Activated T-helper 1 cell treated with Interleukin-2 at 50 U/mL for 16 hours (primary cell): Measurements from ENCODE around the gene MIF4GD.
"Not testable (repeated sequence)": the region's sequence is repeated elsewhere in the genome, so short reads cannot be mapped to it uniquely, and the experiment has no call there.

Experiments
- DNase-seq: peaks from one replicate; pipeline ENCODE4 v3.0.0-alpha.2; 2020; ENCODE audit warnings: low read depth

Gene MIF4GD

GRCh38 chr17:75270966-75271232 lies at the start of gene MIF4GD:
MIF4GD (minus strand) TSS chr17:75271231; CDS start chr17:75270195, 1,036 bp downstream.
- no peak for DNase-seq

- DNase-seq, result no peak
These were observed 49.1 kb upstream of the MIF4GD start for GRCh38 chr17:75319904-75320691.

DNA sequence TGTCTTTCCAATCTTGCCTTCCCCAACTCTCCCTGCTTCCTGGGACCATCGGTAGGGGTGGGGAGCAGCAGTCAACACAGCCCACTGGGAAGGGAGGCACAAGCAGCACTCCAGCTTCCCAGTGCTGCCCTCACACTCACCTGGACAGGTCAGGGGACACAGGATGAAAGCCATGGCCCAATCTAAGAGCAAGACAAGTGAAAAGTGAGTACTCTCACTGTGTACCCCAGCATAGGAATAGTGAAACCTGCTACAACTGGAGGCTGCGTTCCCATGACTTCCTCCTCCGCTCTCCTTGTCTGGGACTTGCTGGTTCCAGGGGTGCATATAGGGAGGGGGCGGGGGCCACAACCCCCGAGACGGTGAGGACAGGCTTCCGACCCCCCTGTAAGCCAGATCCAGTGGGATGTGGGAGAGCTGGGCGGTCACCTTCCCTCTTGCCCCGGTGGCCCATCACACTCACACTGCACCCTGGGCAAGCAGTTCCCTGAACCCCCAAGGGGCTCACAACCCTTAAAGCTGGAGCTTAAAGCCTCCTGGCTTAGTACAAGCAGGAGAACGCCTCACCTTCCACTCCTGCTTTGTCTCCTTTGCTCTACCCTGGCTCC lies 47.7 kb upstream of the MIF4GD start:
- DNase-seq, result no peak

DNA sequence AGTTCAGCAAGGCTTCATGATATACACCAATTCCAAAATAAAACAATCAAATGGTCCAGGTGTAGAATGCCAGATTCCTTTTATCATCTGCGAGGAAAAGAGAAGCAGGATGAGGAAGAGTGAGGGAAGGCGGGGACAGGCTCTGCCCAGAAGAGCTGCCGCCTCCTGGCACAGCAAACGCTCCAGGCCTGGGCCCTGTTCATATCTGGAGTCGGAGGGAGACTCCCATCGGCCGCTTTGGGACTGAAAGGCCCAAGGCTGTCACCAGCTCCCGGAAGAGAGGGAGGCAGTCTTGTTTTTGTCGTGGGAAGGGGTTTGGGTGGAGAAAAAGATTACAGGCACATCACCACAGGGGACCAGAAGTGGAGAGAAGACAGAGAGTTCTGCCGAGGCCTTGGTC lies 47.2 kb upstream of the MIF4GD start:
- DNase-seq, result no peak

DNA sequence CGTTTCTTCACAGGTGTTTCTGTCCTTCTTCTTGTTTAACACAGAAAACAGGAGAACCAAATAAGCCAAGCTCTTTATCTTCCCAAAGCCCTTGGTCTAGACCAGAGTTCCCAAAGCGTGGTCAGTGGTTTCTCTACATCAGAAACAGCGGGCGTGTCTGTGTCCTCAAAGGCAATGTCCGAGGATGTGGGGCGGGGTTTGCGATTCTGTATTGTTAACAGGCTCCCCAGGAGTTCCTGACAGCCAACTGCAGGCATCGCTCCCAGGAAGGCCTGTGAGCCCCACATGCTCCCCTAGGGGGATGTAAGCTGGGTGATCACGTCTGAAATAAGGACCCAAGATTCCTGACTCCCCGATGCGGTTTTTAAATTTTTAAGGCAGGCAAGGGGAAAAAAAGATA lies 46.6 kb upstream of the MIF4GD start:
- DNase-seq, result no peak

DNA sequence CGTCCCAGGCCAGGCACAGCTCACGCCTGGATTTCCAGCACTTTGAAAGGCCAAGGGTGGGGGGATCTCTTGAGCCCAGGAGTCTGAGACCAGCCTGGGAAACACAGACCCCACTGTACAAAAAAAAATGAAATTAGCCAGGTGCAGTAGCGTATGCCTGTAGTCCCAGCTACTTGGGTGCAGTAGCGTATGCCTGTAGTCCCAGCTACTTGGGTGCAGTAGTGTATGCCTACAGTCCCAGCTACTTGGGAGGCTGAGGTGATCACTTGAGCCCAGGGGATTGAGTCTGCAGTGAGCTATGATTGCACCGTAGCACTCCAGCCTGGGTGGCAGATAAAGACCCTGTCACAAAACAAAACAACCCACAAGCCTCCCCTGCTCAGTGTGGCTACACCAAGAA lies 45.2 kb upstream of the MIF4GD start:
- no peak for DNase-seq

DNA sequence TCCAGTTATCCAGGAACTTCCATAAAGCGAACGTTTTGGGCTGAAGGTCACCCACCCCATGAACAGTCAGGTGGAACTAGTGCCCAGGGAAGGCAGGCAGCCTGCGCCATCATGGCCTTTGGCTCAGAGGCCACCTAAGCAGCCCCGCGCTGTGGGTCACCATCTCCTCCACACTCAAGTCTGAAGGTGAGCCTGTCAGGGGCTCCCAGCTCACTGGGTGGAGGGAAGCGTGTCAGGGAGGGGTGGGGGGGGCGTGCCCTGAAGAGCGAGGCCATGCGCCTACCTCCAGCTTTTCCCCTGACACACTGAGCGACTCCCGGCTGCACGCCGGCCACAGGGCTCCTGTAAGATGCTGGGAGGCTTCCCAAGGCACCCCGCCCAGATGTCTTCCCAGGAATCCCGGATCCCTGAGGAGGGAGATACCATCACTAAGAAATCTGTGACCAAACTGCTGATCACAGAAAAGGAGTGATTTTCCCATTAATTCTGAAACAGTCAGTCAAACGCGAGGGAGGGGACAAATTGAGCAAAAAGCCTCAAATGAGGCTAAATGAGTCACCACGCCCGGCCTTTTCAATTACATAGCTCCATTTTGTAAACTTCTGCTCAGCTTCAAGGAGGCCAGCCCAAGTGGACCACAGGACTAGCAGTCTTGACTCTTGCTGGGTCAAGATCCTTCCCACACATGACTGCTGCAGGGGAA lies 44.7 kb upstream of the MIF4GD start:
- no peak for DNase-seq

GRCh38 chr17:75313941-75314551 lies 43.0 kb upstream of the MIF4GD start:
- no peak for DNase-seq

- DNase-seq, result no peak
These were observed 38.0 kb upstream of the MIF4GD start for GRCh38 chr17:75308732-75309629.

DNA sequence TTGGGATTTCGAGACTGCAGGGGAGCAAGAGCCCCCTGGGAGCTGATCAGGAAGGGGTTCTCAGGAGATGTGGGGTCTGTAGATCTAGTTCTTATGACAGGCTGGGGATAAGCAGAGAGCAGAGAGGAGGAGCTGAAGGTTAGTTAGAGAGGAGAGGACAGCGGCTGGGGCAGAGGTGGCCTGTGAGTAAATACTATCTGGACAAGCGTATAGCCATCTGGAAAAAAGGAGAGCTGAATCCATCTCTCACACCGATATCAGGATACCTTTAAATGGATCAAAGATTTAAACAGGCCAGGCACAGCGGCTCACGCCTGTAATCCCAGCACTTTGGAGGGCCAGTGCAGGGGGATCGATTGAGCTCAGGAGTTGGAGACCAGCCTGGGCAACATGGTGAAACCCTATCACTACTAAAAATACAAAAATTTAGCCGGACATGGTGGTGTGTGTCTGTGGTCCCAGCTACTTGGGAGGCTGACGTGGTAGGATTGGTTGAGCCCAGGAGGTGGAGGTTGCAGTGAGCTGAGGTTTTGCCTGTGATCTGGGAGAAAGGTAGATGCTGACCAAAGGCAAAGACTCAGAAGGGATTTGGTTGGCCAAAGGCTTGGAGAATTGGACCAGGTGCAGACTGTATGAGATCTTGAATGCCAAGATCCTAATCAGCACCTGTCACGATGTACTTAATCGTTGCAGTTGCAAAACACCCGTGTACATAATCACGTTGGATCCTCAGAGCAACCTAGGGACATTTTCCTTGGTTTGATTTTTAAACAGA lies 37.1 kb upstream of the MIF4GD start:
- DNase-seq, result no peak

GRCh38 chr17:75301502-75302206 lies 30.6 kb upstream of the MIF4GD start:
- DNase-seq, result no peak

DNA sequence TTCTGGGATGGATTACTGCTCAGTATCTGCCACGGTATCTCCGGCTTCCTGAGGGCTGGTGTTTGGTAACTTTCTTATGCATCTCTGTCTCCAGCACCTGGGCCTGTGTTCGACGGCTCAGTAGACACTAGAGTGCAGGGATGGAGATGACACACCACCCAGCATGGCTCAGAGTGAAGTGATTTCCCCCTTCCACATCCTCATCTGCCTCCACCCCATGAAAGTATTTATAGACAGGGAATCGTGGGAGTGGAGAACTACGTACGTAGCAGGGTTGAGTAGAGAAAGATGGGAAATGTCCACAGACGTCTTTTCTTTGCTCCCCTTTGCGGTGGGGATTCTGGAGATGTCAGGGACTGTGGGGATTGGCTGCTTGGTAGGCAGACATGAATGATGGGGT lies 30.0 kb upstream of the MIF4GD start:
- DNase-seq, result no peak

DNA sequence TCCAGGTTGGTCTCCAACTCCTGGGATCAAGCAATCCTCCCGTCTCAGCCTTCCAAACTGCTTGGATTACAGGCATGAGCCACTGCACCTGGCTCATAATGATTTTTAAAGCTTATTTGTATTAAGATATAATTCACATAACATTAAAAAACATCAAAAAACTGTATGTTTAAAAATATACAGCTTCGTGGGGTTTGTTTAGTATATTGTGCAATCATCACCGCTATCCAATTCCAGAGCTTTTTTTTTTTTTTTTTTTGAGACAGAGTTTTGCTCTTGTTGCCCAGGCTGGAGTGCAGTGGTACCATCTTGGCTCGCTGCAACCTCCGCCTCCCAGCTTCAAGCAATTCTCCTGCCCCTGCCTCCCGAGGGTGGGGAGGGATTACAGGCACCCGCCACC lies 29.2 kb upstream of the MIF4GD start:
- DNase-seq, result no peak

GRCh38 chr17:75295201-75296158 lies 24.4 kb upstream of the MIF4GD start:
- DNase-seq, result no peak

GRCh38 chr17:75292810-75293448 lies 21.9 kb upstream of the MIF4GD start:
- not testable (repeated sequence) for DNase-seq

- peak; percentile 29 for DNase-seq
These were observed 18.9 kb upstream of the MIF4GD start for GRCh38 chr17:75289832-75290337.

DNA sequence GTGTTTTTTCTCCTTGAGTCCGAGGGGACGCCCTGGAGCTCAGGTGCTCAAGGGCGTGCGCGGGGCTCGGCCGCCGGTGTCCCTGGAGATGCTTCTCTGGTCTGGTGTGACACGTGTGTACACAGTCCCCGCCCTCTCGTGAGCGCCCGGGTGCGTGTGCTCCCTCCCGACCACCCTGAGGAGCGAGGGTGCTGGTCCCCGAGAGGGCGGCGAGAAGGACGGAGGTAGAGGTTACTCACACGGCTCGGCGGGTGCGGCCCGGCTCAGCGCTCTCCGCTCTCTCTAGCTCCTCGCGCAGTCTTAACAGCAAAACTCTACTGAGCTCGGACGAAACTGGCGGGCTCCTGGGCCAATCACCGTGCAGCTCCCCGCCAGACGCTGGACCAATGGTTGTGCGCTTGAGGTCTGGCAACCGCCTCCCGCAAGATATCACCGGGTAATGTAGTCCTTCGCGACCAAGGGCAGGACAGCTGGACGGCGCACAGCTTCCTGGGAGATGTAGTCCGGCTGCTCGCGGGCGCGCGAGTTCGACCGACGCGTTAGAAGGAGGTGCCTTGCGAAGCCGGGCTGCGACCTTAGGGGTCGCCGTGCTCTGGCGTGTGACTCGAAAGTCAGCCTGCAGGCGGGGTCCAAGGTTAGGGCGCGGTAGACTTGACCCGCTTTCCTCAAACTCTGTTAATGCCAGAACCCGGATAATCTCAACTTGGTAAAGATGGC lies 18.2 kb upstream of the MIF4GD start, which contains the start of gene SLC25A19:
SLC25A19 (minus strand) TSS at position 319 of the 717 bp plus-strand sequence. CDS start 2,669 bp downstream, outside the sequence.
- DNase-seq, result peak; percentile 92

GRCh38 chr17:75288770-75289114 lies 17.7 kb upstream of the MIF4GD start:
- no peak for DNase-seq
